ENCODE data around the gene TMEM69. TPM values are rescaled to one million over a fixed set of nuclear protein-coding genes. Genes with fewer than 3 reads are reported as not detected.
A peak's percentile ranks its signal among the peaks of the same experiment; 100 is the strongest.

The TMEM69 gene
- total and polyA plus RNA-seq, 2 of the 13 experiments (the other 11 are each of a cell fraction or from before 2014, with no cell fraction given), result 25.4 to 135 TPM

- TF ChIP-seq ETV5 (CRISPR knock-in tag; IDR thresholded peaks at IDR 0.05; ENCODE audit: borderline replicate concordance) (peak; percentile 54; the same call in 1 of the 2 replicates), MXD4 (CRISPR knock-in tag; IDR thresholded peaks at IDR 0.05) (0 out of 2 replicates have a peak, but pooled peaks have one; percentile 50), ZNF564 (CRISPR knock-in tag; IDR thresholded peaks at IDR 0.05) (peak; percentile 50), TFDP2 (CRISPR knock-in tag; IDR thresholded peaks at IDR 0.05) (peak; percentile 52), ZNF614 (CRISPR knock-in tag; IDR thresholded peaks at IDR 0.05; ENCODE audit: borderline replicate concordance) (peak; percentile 42; the same call in 1 of the 2 replicates), ZNF615 (CRISPR knock-in tag; IDR thresholded peaks at IDR 0.05; ENCODE audit: borderline replicate concordance) (no peak), ZNF850 (CRISPR knock-in tag; conservative IDR thresholded peaks at IDR 0.05) (no peak), ZNF275 (CRISPR knock-in tag; IDR thresholded peaks at IDR 0.05; ENCODE audit: borderline replicate concordance) (0 out of 2 replicates have a peak, but pooled peaks have one; percentile 45), PHB2 (IDR thresholded peaks at IDR 0.05; ENCODE audit: partially characterized antibody) (no peak), HCFC1 (IDR thresholded peaks at IDR 0.05; ENCODE audit: low read depth, low read length) (peak; percentile 70), KAT2B (IDR thresholded peaks at IDR 0.05; ENCODE audit: borderline replicate concordance, low read depth, low read length) (no peak), FOXJ3 (CRISPR knock-in tag; IDR thresholded peaks at IDR 0.05; ENCODE audit: borderline replicate concordance) (peak; percentile 9; the same call in 1 of the 2 replicates), KDM5B (CRISPR knock-in tag; IDR thresholded peaks at IDR 0.05; ENCODE audit: borderline replicate concordance) (no peak), NCOR1 (IDR thresholded peaks at IDR 0.05; ENCODE audit: borderline replicate concordance, low read length) (peak; percentile 30; the same call in 1 of the 2 replicates), ZNF547 (CRISPR knock-in tag; IDR thresholded peaks at IDR 0.05) (no peak), ZNF3 (CRISPR knock-in tag; IDR thresholded peaks at IDR 0.05) (0 out of 2 replicates have a peak, but pooled peaks have one; percentile 15), RAD21 (CRISPR knock-in tag; IDR thresholded peaks at IDR 0.05) (no peak; the same call in 1 of the 2 replicates), HDAC1 (CRISPR knock-in tag; IDR thresholded peaks at IDR 0.05) (peak; percentile 82), ZNF589 (CRISPR knock-in tag; conservative IDR thresholded peaks at IDR 0.05) (no peak), ARNTL (CRISPR knock-in tag; IDR thresholded peaks at IDR 0.05) (0 out of 2 replicates have a peak, but pooled peaks have one; percentile 53), TFE3 (CRISPR knock-in tag; IDR thresholded peaks at IDR 0.05) (0 out of 2 replicates have a peak, but pooled peaks have one; percentile 30), E2F1 (CRISPR knock-in tag; IDR thresholded peaks at IDR 0.05) (peak; percentile 43; the same call in 1 of the 2 replicates)
Measured at GRCh38 chr1:45687754-45688740, at the start of gene TMEM69 (continued).

Data from HepG2 (cell line).